ENCODE measurements around the gene GRIN2C.

The GRIN2C gene

DNA sequence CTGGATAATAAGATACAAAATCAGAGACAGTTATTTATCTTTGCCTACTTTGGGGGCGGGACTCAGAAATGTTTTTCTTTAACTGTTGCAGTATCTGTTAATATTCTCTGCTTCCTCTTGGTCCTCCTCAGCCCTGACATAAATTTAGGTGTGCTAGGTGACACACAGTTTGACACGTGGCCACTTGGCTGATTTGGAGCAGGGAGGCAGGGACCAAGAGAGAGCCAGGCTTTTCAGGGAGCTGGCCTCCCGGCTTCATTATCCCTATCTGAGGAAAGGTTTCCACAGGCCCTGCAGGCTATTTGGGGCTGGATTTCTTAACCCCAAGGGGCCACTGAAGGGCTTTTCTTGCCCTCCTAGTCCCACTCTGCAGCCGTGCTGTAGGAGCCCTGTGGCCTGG is 63.5 kb downstream of the GRIN2C start:
- no peak for DNase-seq

GRCh38 chr17:74795327-74796020 is 64.2 kb downstream of the GRIN2C start:
- DNase-seq = no peak

DNA sequence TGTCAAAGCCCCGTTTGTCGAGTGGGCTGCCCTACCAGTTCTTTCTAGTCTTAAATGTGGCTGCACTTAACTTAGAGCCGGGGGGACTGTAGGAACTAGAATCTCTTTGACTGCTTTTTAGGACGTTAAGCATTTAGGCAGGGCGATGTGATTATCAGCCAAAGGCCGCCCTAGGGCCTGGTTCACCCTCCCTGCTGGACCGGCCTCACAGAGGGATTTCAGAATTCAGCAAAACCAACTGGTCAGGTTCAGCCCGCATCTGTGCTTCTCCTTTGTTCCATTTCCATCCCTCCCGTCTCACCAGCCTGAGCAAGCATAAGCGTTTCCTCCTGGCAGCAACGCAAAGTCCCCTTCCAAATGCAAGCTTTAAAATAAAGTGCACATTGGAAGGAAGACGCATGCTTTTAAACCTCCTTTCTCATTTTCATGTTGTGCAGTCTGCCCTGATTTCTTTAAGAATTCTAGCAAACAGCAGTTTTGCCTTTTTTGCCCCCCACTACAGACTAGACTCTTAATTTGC is 67.0 kb downstream of the GRIN2C start:
- DNase-seq = no peak
